Upper lobe of left lung (tissue), 6 donors: ENCODE data around the gene LZTS2. TPM values are rescaled to one million over a fixed set of nuclear protein-coding genes. Genes with fewer than 3 reads are reported as not detected.
A peak's percentile ranks its signal among the peaks of the same experiment; 100 is the strongest.

Experiments used
- ATAC-seq, 2 donors: fragments of 200-7000 bp; cut with Tn5 transposase; one replicate each; pipeline ENCODE4 v1.9.1; 2022; ENCODE audit warnings: mild to moderate bottlenecking in 2 of 2, moderate library complexity in 2 of 2; ENCODE audit not compliant: low FRiP score in 2 of 2
- DNase-seq, 2 donors: peaks; one replicate each; pipeline ENCODE4 v3.0.0-alpha.2; 2019 to 2020
- H3K27ac ChIP-seq, 4 donors: fragments of 200-600 bp; sonication (generic); one replicate each; pipeline ENCODE4 v1.5.1; 2016 to 2019
- H3K27me3 ChIP-seq, 4 donors: fragments of 200-600 bp; sonication (generic); one replicate each; pipeline ENCODE4 v1.5.1; 2017 to 2019
- H3K36me3 ChIP-seq, 4 donors: fragments of 200-600 bp; sonication (generic); one replicate each; pipeline ENCODE4 v1.5.1; 2016 to 2019
- H3K4me1 ChIP-seq, 4 donors: fragments of 200-600 bp; sonication (generic); one replicate each; pipeline ENCODE4 v1.5.1; 2018 to 2019
- H3K4me3 ChIP-seq, 4 donors: fragments of 200-600 bp; sonication (generic); one replicate each; pipeline ENCODE4 v1.5.1; 2017 to 2019; ENCODE audit warnings: mild to moderate bottlenecking in 2 of 4, moderate library complexity in 1 of 4
- H3K9me3 ChIP-seq, 4 donors: fragments of 200-600 bp; sonication (generic); one replicate each; pipeline ENCODE4 v1.5.1; 2018 to 2019
- CTCF ChIP-seq, 6 experiments: fragments of 450-650 bp in 4 of 6; fragments of 200-600 bp in 2 of 6; sonication (generic) in 2 of 6; IDR thresholded peaks; one replicate each; pipeline ENCODE4 v1.5.1; 2016 to 2019; ENCODE audit warnings: antibody characterized with exemption in 6 of 6
- EP300 ChIP-seq, 4 donors: sonication (generic); formaldehyde crosslinking; IDR thresholded peaks; one replicate each; pipeline ENCODE4 v1.5.1; 2017; ENCODE audit warnings: antibody characterized with exemption in 4 of 4, control low read depth in 2 of 4
- POLR2A ChIP-seq, 4 donors: fragments of 450-650 bp; IDR thresholded peaks; one replicate each; pipeline ENCODE4 v1.5.1; 2016 to 2017; ENCODE audit warnings: antibody characterized with exemption in 4 of 4, mild to moderate bottlenecking in 2 of 4
- POLR2AphosphoS5 ChIP-seq, 2 donors: sonication (generic); formaldehyde crosslinking; IDR thresholded peaks; one replicate each; pipeline ENCODE4 v1.5.1; 2017; ENCODE audit warnings: antibody characterized with exemption in 2 of 2
- WGBS, 2 donors: methylation state at CpG; one replicate each; pipeline ENCODE4 v1.1.5; 2017 to 2018; 5-methylcytosine and 5-hydroxymethylcytosine counted together
- total RNA-seq, 6 donors: library from RNA; depleted of rRNA in 4 of 6; stranded (reverse); fragments of >200 nt in 4 of 6; gene quantifications; one replicate each; pipeline versions ENCODE4 v1.1.0 to v1.2.1, GENCODE V29; 2016 to 2021
- donor health status: DM: no; HTN: no; CAD: no; lungs with moderate emphysema.
- donor health status: DM: no; HTN: yes; CAD: no; lungs with severe emphysema.

LZTS2 gene
- total RNA-seq, 6 donors from 2014 or later, result 42.5 to 105 (median 60.1) TPM

GRCh38 chr10:101000915-101001658 lies 1.5 kb downstream of the LZTS2 start:
- peak; percentile 38 to 51 for ATAC-seq
- peaks cover 52 to 71% (median 58%) of the 10 kb centered on the region in 4 donors for H3K4me1 ChIP-seq
- peak overlapping the region; percentile 95 to 100 (median 98) for H3K27ac ChIP-seq

DNA sequence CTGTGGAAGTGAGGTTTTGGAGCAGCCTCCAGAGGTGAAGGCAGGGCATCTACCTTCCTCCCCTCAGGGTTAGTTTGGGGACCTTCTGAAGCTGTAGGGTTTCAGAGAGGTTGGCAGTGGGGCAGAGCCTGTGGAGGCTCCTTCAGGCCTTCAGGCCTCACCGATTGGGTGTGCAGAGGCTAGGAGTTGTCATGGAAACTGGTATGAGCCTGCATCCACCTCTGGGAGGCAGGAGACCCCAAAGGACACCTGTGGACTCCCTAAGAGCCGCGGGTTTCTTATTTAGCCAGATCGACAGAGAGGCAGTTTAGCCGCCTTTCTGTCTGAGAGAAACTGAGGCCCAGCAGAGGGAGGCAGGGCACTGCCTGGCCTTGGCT lies 2.0 kb downstream of the LZTS2 start:
- ATAC-seq, result no peak
- Histone ChIP-seq H3K27ac (peak overlapping the region; percentile 95 to 100 (median 98)), H3K27me3 (no peaks in the 10 kb centered on the region), H3K4me3 (peak overlapping the region in 2 of 4 donors; percentile 16 to 62), H3K4me1 (peaks cover 47 to 71% (median 52%) of the 10 kb centered on the region in 4 donors), H3K9me3 (no peaks in the 10 kb centered on the region), H3K36me3 (peaks cover 8 to 43% (median 22%) of the 10 kb centered on the region in 4 donors)
- TF ChIP-seq EP300 (IDR thresholded peaks at IDR 0.05), result no peak
- no peak for TF ChIP-seq CTCF (IDR thresholded peaks at IDR 0.05)
- TF ChIP-seq POLR2A (IDR thresholded peaks at IDR 0.05), result no peak
- TF ChIP-seq POLR2AphosphoS5 (IDR thresholded peaks at IDR 0.05), result no peak
- 65% methylated on average over 5 of the region's 5 CpGs; no CpG with 5 or more reads in 1 of the 2 donors for WGBS, 2 donors
- DNase-seq, result no peak

More at GRCh38 chr10:101000915-101001658, 1.5 kb downstream of the LZTS2 start:
- DNase-seq, result peak in 1 of 2 donors; percentile 85
- Histone ChIP-seq H3K27me3 (no peaks in the 10 kb centered on the region), H3K4me3 (peak overlapping the region in 3 of 4 donors; percentile 62 to 82 (median 73)), H3K36me3 (peaks cover 8 to 37% (median 20%) of the 10 kb centered on the region in 4 donors), H3K9me3 (no peaks in the 10 kb centered on the region)
- TF ChIP-seq CTCF (IDR thresholded peaks at IDR 0.05), result peak in 1 of 6 experiments; percentile 10
- peak in 1 of 4 donors; percentile 51 for TF ChIP-seq EP300 (IDR thresholded peaks at IDR 0.05)
- TF ChIP-seq POLR2A (IDR thresholded peaks at IDR 0.05), result peak in 2 of 4 donors; percentile 45 to 63
- TF ChIP-seq POLR2AphosphoS5 (IDR thresholded peaks at IDR 0.05), result peak; percentile 92 to 93
- WGBS, 2 donors, result 28 to 31% methylated on average over 12 of the region's 12 CpGs

DNA sequence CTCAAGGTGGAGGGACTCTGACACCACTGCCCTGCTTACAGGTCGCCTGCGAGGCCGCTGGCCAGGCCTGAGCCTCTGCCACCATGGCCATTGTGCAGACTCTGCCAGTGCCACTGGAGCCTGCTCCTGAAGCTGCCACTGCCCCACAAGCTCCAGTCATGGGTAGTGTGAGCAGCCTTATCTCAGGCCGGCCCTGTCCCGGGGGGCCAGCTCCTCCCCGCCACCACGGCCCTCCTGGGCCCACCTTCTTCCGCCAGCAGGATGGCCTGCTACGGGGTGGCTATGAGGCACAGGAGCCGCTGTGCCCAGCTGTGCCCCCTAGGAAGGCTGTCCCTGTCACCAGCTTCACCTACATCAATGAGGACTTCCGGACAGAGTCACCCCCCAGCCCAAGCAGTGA lies 2.8 kb downstream of the LZTS2 start:
- Histone ChIP-seq H3K9me3 (no peaks in the 10 kb centered on the region), H3K4me1 (peaks cover 45 to 76% (median 49%) of the 10 kb centered on the region in 4 donors), H3K27ac (peak overlapping the region; percentile 95 to 100 (median 98)), H3K27me3 (no peaks in the 10 kb centered on the region), H3K36me3 (peaks cover 8 to 51% (median 27%) of the 10 kb centered on the region in 4 donors), H3K4me3 (no peak overlapping the region)
- TF ChIP-seq CTCF (IDR thresholded peaks at IDR 0.05) (no peak), POLR2A (IDR thresholded peaks at IDR 0.05) (no peak), POLR2AphosphoS5 (IDR thresholded peaks at IDR 0.05) (no peak), EP300 (IDR thresholded peaks at IDR 0.05) (no peak)
- ATAC-seq, result no peak
- 80 to 92% methylated on average over 1 to 11 of the region's 11 CpGs for WGBS, 2 donors
- DNase-seq, result no peak

DNA sequence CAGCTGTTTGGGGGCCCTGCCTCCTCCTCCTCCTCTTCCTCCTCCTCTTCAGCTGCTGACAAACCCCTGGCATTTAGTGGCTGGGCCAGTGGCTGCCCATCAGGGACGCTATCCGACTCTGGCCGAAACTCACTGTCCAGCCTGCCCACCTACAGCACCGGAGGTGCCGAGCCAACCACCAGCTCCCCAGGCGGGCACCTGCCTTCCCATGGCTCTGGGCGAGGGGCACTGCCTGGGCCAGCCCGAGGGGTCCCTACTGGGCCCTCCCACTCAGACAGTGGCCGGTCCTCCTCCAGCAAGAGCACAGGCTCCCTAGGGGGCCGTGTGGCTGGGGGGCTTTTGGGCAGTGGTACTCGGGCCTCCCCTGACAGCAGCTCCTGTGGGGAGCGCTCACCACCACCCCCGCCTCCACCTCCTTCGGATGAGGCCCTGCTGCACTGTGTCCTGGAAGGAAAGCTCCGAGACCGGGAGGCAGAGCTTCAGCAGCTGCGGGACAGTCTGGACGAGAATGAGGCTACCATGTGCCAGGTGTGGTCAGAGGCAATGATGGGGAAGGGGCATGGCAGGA lies 4.1 kb downstream of the LZTS2 start:
- no peak for TF ChIP-seq EP300 (IDR thresholded peaks at IDR 0.05)
- TF ChIP-seq POLR2A (IDR thresholded peaks at IDR 0.05), result no peak
- no peak for TF ChIP-seq CTCF (IDR thresholded peaks at IDR 0.05)
- no peak for TF ChIP-seq POLR2AphosphoS5 (IDR thresholded peaks at IDR 0.05)
- ATAC-seq (no peak), DNase-seq (peak in 1 of 2 donors; percentile 74)
- Histone ChIP-seq H3K4me3 (no peak overlapping the region), H3K27me3 (no peaks in the 10 kb centered on the region), H3K4me1 (peaks cover 39 to 68% (median 43%) of the 10 kb centered on the region in 4 donors), H3K36me3 (peaks cover 8 to 52% (median 27%) of the 10 kb centered on the region in 4 donors), H3K9me3 (no peaks in the 10 kb centered on the region), H3K27ac (peak overlapping the region in 3 of 4 donors; percentile 32 to 100 (median 64))
- WGBS, 2 donors, result 94 to 95% methylated on average over 8 to 16 of the region's 18 CpGs
